ENCODE results near the gene CFP. TPM values are rescaled to one million over a fixed set of nuclear protein-coding genes. Genes with fewer than 3 reads are reported as not detected.
"Not testable (repeated sequence)": the region's sequence is repeated elsewhere in the genome, so short reads cannot be mapped to it uniquely, and the experiment has no call there.

CFP gene
- total RNA-seq, result 1 to 10 TPM in 3 of 4 donors, under 1 TPM in 1; 0.60 to 10.0 (median 3.0) TPM

- H3K27me3 ChIP-seq, result no peaks in the 10 kb centered on the region
- no peak for TF ChIP-seq POLR2A (IDR thresholded peaks at IDR 0.05)
- no peak for TF ChIP-seq POLR2AphosphoS5 (IDR thresholded peaks at IDR 0.05)
- no peak for TF ChIP-seq CTCF (IDR thresholded peaks at IDR 0.05)
- TF ChIP-seq EP300 (IDR thresholded peaks at IDR 0.05; ENCODE audit: low read depth), result no peak
- in situ Hi-C loops (cut with MboI; ENCODE audit: low pct_ligation_motif_present in 1 of 4, low pct_unique_long_range_greater_than_20kb in 1 of 4, low sequenced_read_pairs in 3 of 4), result no loop called here
- no peaks in the 10 kb centered on the region for H3K36me3 ChIP-seq
- no peaks in the 10 kb centered on the region for H3K9me3 ChIP-seq
- 65% methylated on average over 14 of the region's 14 CpGs; no CpG with 5 or more reads in 1 of the 2 donors for WGBS, 2 donors (ENCODE audit: low coverage in 1 of 2)
- H3K4me1 ChIP-seq, result no peaks in the 10 kb centered on the region
- H3K4me3 ChIP-seq, result no peak within 1 kb of the TSS
- H3K27ac ChIP-seq, result no peak within 1 kb of the TSS
- DNase-seq, result no peak
- intact Hi-C loops (cut with DNase I; ENCODE audit: low total_unique reads), result loop anchor here (10.0 kb wide), 1 partner anchor 55 kb away; no protein-coding TSS in a partner anchor
Observed at GRCh38 chrX:47629419-47630200, at the start of gene CFP. CFP (minus strand) TSS chrX:47629930; CDS start chrX:47629844, 86 bp downstream.

- H3K27ac ChIP-seq, result not testable (repeated sequence)
Observed at GRCh38 chrX:47675959-47676859, 46.5 kb upstream of the CFP start.

GRCh38 chrX:47674776-47675175 lies 45.0 kb upstream of the CFP start:
- no peaks in the 10 kb centered on the region for H3K36me3 ChIP-seq
- in situ Hi-C loops (cut with MboI; ENCODE audit: low pct_ligation_motif_present in 1 of 4, low pct_unique_long_range_greater_than_20kb in 1 of 4, low sequenced_read_pairs in 3 of 4), result no loop called here
- DNase-seq, result no peak
- no peaks in the 10 kb centered on the region for H3K4me1 ChIP-seq
- WGBS, 2 donors (ENCODE audit: low coverage in 1 of 2), result 79% methylated on average over 5 of the region's 5 CpGs; no CpG with 5 or more reads in 1 of the 2 donors
- no peaks in the 10 kb centered on the region for H3K9me3 ChIP-seq
- no peaks in the 10 kb centered on the region for H3K27me3 ChIP-seq
- intact Hi-C loops (cut with DNase I; ENCODE audit: low total_unique reads), result no loop called here
- no peak overlapping the region for H3K4me3 ChIP-seq
- no peak overlapping the region for H3K27ac ChIP-seq
- TF ChIP-seq POLR2AphosphoS5 (IDR thresholded peaks at IDR 0.05) (no peak), POLR2A (IDR thresholded peaks at IDR 0.05) (no peak), EP300 (IDR thresholded peaks at IDR 0.05; ENCODE audit: low read depth) (no peak), CTCF (IDR thresholded peaks at IDR 0.05) (no peak)

More at GRCh38 chrX:47675959-47676859, 46.5 kb upstream of the CFP start:
- intact Hi-C loops (cut with DNase I; ENCODE audit: low total_unique reads); DNase-seq; H3K27me3 ChIP-seq; H3K9me3 ChIP-seq; H3K4me3 ChIP-seq; H3K4me1 ChIP-seq; H3K36me3 ChIP-seq; in situ Hi-C loops (cut with MboI; ENCODE audit: low pct_ligation_motif_present in 1 of 4, low pct_unique_long_range_greater_than_20kb in 1 of 4, low sequenced_read_pairs in 3 of 4): not testable (repeated sequence)
- WGBS, 2 donors (ENCODE audit: low coverage in 1 of 2), result 62% methylated on average over 7 of the region's 7 CpGs; no CpG with 5 or more reads in 1 of the 2 donors

- H3K4me1 ChIP-seq; DNase-seq; H3K36me3 ChIP-seq; H3K4me3 ChIP-seq; H3K27me3 ChIP-seq; in situ Hi-C loops (cut with MboI; ENCODE audit: low pct_ligation_motif_present in 1 of 4, low pct_unique_long_range_greater_than_20kb in 1 of 4, low sequenced_read_pairs in 3 of 4); H3K9me3 ChIP-seq; H3K27ac ChIP-seq; intact Hi-C loops (cut with DNase I; ENCODE audit: low total_unique reads): not testable (repeated sequence)
- 72 to 80% methylated on average over 2 to 4 of the region's 4 CpGs for WGBS, 2 donors (ENCODE audit: low coverage in 1 of 2)
Observed at GRCh38 chrX:47665797-47666196, 36.1 kb upstream of the CFP start.

GRCh38 chrX:47664737-47665136 lies 35.0 kb upstream of the CFP start:
- TF ChIP-seq POLR2A (IDR thresholded peaks at IDR 0.05) (no peak), POLR2AphosphoS5 (IDR thresholded peaks at IDR 0.05) (no peak), EP300 (IDR thresholded peaks at IDR 0.05; ENCODE audit: low read depth) (no peak), CTCF (IDR thresholded peaks at IDR 0.05) (no peak)
- H3K4me1 ChIP-seq, result no peaks in the 10 kb centered on the region
- no peaks in the 10 kb centered on the region for H3K9me3 ChIP-seq
- H3K36me3 ChIP-seq, result no peaks in the 10 kb centered on the region
- WGBS, 2 donors (ENCODE audit: low coverage in 1 of 2), result 85 to 92% methylated on average over 2 to 5 of the region's 5 CpGs
- intact Hi-C loops (cut with DNase I; ENCODE audit: low total_unique reads), result no loop called here
- H3K27ac ChIP-seq, result no peak overlapping the region
- no peak for DNase-seq
- no peak overlapping the region for H3K4me3 ChIP-seq
- in situ Hi-C loops (cut with MboI; ENCODE audit: low pct_ligation_motif_present in 1 of 4, low pct_unique_long_range_greater_than_20kb in 1 of 4, low sequenced_read_pairs in 3 of 4), result no loop called here
- no peaks in the 10 kb centered on the region for H3K27me3 ChIP-seq
